HFFc6 (cell line): ENCODE measurements around the gene CPNE9. TPM values are rescaled to one million over a fixed set of nuclear protein-coding genes. Genes with fewer than 3 reads are reported as not detected.

ENCODE experiments used
- DNase-seq: peaks from one replicate; pipeline ENCODE4 v3.0.0-alpha.2; 2018
- H3K27ac Mint-ChIP-seq: 2 replicates; pipeline ENCODE4 v1.8.0; 2020; ENCODE audit warnings: mild to moderate bottlenecking, mixed read lengths
- H3K27me3 Mint-ChIP-seq: 2 replicates; pipeline ENCODE4 v1.8.0; 2021; ENCODE audit warnings: mild to moderate bottlenecking, moderate library complexity, mixed read lengths; ENCODE audit not compliant: insufficient read depth
- H3K36me3 Mint-ChIP-seq: 2 replicates; pipeline ENCODE4 v1.8.0; 2021; ENCODE audit warnings: low read depth, mixed read lengths
- H3K4me1 Mint-ChIP-seq: 2 replicates; pipeline ENCODE4 v1.8.0; 2020; ENCODE audit warnings: low read depth, mixed read lengths
- H3K4me3 Mint-ChIP-seq: 2 replicates; pipeline ENCODE4 v1.8.0; 2020; ENCODE audit warnings: mild to moderate bottlenecking, moderate library complexity, mixed read lengths
- H3K9me3 Mint-ChIP-seq: 2 replicates; pipeline ENCODE4 v1.8.0; 2020; ENCODE audit warnings: mild to moderate bottlenecking, mixed read lengths
- total RNA-seq, 6 experiments: library from RNA; stranded (reverse); fragmentation: NEBNext Ultra II Directional; extraction: Animal tissue kit (Norgen Biotek cat#: 25700); gene quantifications; 2 replicates in 1 of 6; 3 replicates in 5 of 6; pipeline ENCODE4 v1.2.3, GENCODE V29; 2021
- TF ChIP-seq, protein P1 (sequence below): fragments of 200-600 bp; sonication (generic); IDR thresholded peaks from 2 replicates; pipeline ENCODE4 v1.5.0; 2021; ENCODE audit warnings: antibody characterized with exemption, mild to moderate bottlenecking

Gene CPNE9
- total RNA-seq, 6 experiments from 2014 or later = not detected

DNA sequence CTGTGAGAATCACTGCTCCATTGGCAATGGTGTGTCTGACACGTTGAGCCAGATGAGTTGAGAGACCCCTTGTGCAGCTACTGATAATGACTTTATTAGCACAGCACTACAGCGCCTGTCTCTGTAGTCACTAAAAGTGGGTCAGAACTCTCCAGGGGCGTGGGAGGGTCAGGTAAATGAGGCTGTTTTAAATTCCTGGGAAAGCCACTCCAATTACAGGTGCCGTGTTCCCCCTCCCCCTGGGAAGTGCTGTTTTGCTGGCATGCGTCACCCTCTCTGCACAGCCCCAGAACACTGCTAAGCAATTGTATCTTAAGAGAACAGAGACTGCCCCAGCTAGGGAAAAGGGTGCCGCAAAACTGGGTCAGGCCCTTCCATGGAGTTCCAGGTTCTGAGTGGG lies 21.5 kb upstream of the CPNE9 start:
- H3K27me3 Mint-ChIP-seq = no peaks in the 10 kb centered on the region; the same call in 1 of the 2 replicates
- no peak overlapping the region for H3K4me3 Mint-ChIP-seq
- peaks cover under 1% of the 10 kb centered on the region; the same call in 1 of the 2 replicates for H3K4me1 Mint-ChIP-seq
- no peak overlapping the region for H3K27ac Mint-ChIP-seq
- H3K9me3 Mint-ChIP-seq = no peaks in the 10 kb centered on the region
- peaks cover 26% of the 10 kb centered on the region for H3K36me3 Mint-ChIP-seq
- DNase-seq = no peak
- TF ChIP-seq, protein P1, sequence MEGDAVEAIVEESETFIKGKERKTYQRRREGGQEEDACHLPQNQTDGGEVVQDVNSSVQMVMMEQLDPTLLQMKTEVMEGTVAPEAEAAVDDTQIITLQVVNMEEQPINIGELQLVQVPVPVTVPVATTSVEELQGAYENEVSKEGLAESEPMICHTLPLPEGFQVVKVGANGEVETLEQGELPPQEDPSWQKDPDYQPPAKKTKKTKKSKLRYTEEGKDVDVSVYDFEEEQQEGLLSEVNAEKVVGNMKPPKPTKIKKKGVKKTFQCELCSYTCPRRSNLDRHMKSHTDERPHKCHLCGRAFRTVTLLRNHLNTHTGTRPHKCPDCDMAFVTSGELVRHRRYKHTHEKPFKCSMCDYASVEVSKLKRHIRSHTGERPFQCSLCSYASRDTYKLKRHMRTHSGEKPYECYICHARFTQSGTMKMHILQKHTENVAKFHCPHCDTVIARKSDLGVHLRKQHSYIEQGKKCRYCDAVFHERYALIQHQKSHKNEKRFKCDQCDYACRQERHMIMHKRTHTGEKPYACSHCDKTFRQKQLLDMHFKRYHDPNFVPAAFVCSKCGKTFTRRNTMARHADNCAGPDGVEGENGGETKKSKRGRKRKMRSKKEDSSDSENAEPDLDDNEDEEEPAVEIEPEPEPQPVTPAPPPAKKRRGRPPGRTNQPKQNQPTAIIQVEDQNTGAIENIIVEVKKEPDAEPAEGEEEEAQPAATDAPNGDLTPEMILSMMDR = no peak

DNA sequence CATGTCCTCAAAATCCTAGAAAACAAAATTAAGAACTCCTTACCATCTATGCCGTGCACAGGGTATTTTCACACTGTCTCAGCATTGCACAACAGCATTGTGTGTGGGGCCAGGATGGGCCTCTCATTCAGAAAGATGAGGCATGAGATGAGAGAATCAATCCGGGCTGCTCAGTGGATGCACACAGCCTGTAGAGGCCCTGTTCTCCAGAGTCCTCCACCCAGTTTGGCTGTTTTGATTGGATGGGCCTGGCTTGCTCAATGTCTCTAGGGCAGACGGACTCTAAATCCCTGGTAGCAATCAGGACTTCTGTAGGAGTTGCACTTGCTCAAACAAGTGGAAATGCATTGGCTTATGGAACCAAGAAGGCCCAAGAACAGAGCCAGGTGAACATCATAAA lies 20.2 kb upstream of the CPNE9 start:
- H3K36me3 Mint-ChIP-seq = peaks cover 23% of the 10 kb centered on the region
- no peaks in the 10 kb centered on the region for H3K9me3 Mint-ChIP-seq
- H3K27me3 Mint-ChIP-seq = no peaks in the 10 kb centered on the region; the same call in 1 of the 2 replicates

DNA sequence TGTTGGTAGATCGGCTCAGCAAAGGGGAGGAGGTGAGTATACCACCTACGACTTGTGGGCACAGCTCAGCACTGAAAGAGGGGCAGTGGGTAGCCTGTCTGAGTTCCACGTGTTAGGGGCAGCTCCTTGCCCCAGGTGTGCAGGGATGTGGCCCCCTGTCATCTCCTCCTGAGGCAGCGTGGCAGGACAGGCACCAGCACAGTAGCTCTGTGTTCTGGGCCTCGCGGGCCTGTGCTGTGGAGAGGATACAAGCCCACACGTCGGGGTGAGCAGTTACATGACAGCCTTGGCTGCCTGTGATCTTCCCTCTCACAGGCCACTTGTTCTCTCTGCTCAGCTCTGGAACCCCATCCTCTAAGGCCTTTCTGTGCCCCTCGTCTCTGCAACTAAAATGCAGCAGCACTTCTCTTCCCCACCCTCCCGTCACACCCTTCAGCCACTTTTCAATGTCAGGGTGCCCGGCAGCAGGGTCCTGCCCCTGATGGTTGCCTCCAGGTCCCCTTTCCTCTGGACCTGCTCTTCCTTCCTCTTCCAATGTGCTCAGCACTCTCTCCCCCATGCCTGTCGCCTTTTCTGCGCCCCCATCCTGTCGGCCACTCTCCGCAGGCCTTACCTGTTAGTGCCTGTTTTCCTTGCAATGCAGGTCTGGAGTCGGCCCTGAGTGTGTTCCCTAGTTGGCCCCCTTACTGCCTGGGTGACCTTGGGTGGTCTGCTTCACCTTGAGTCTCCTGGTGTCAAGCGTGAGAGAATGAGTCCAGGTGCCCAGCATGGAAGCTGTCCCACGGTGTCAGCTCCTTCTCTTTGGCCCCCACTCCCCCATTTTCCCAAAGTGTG lies 18.2 kb upstream of the CPNE9 start:
- Mint-ChIP-seq H3K4me3 (no peak overlapping the region), H3K27ac (no peak overlapping the region), H3K9me3 (no peaks in the 10 kb centered on the region), H3K4me1 (no peaks in the 10 kb centered on the region), H3K27me3 (no peaks in the 10 kb centered on the region; the same call in 1 of the 2 replicates), H3K36me3 (peaks cover 15% of the 10 kb centered on the region)
- TF ChIP-seq, protein P1 = no peak
- no peak for DNase-seq

More for the DNA sequence above, 20.2 kb upstream of the CPNE9 start:
- Mint-ChIP-seq H3K4me1 (no peaks in the 10 kb centered on the region), H3K4me3 (no peak overlapping the region), H3K27ac (no peak overlapping the region)
- DNase-seq = no peak
- TF ChIP-seq, protein P1 = no peak

DNA sequence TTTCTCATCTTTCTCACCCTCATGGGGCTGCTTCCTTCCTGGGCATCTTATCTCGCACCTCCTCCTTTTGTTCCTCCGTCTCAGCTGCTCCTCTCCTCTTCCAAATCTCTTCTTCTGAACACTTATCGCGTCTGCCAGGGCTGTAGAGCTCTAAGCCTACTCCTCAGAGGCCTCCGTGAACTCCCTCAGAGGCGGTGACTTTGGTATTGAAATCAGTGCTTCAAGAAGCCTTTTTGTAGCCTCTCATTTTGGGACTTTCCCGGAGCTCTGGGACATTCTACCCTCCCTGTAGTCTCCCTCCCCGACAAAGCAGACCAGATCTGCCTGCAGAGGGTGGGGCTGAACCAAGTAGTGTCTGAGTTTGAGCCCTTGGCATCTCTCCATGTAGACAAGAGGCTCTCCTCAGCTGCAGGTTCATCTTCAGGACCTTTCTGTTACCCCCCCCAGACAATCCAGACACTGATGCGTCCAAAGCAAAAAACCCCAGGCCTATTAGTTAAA lies 17.5 kb upstream of the CPNE9 start:
- DNase-seq = no peak
- Mint-ChIP-seq H3K27ac (no peak overlapping the region), H3K27me3 (no peaks in the 10 kb centered on the region; the same call in 1 of the 2 replicates), H3K9me3 (no peaks in the 10 kb centered on the region), H3K36me3 (peaks cover 11% of the 10 kb centered on the region), H3K4me3 (no peak overlapping the region), H3K4me1 (no peaks in the 10 kb centered on the region; the same call in 1 of the 2 replicates)
- TF ChIP-seq, protein P1 = no peak

DNA sequence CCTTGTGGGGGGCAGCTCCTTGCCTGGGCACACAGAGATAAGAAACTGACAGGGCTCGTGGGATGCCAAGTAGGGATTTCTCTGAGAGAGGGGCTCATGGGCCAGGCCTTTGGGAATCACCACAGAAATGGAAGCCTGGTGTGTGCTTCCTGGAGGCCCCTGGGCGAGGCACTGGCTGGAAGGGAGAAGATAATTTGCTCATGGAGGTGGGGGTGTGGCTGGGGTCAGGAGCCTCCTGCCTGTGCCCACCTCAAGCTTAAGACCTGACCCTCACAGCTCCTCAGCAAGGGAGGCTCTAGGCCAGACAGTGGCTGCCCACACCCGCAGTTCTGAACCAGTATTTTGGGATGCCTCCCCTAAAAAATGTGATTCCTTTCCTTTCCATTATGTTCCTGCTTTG lies 16.9 kb upstream of the CPNE9 start:
- TF ChIP-seq, protein P1 = no peak
- peaks cover 9% of the 10 kb centered on the region for H3K36me3 Mint-ChIP-seq

More for the DNA sequence above, 16.9 kb upstream of the CPNE9 start:
- Mint-ChIP-seq H3K27ac (no peak overlapping the region), H3K4me3 (no peak overlapping the region), H3K9me3 (no peaks in the 10 kb centered on the region), H3K27me3 (peaks cover 2% of the 10 kb centered on the region), H3K4me1 (peaks cover 6% of the 10 kb centered on the region)
- DNase-seq = no peak
